Endothelial cell of umbilical vein (primary cell): ENCODE data around the gene CCDC191. TPM values are rescaled to one million over a fixed set of nuclear protein-coding genes. Genes with fewer than 3 reads are reported as not detected.

ENCODE experiments used
- BruUV-seq: library from RNA; stranded (reverse); fragments of 400-500 nt; replicated peaks from 2 replicates; lab custom pipeline; 2021; lab: Mats Ljungman, UMichigan
- CTCF ChIA-PET: fragments of 300-600, 350-600 bp; sonication (Branson Sonifier 250); formaldehyde crosslinking; loops from one replicate; lab custom pipeline; 2021; ENCODE audit warnings: antibody characterized with exemption, inconsistent platforms; lab: Charles Lee
- POLR2A ChIA-PET: fragments of 300-600, 350-600 bp; sonication (Branson Sonifier 250); formaldehyde crosslinking; loops from one replicate; lab custom pipeline; 2021; ENCODE audit warnings: antibody characterized with exemption, inconsistent platforms; lab: Charles Lee
- DNase-seq: peaks from one replicate; pipeline ENCODE4 v3.0.0-alpha.2; 2011; ENCODE audit warnings: low read depth, low spot score
- FAIRE-seq: peaks from 2 replicates; lab custom pipeline; 2011; peaks lifted over from hg19 to GRCh38; lab: Jason Lieb, UNC
- H2AFZ ChIP-seq: 2 replicates; pipeline ENCODE4 v1.6.0; 2012; ENCODE audit warnings: low read depth, low read length, control low read depth, inconsistent platforms
- H3K27ac ChIP-seq: 2 replicates; pipeline ENCODE4 v1.5.1; 2011; ENCODE audit warnings: low read depth, mild to moderate bottlenecking, control low read depth, low read length, moderate library complexity; ENCODE audit not compliant: insufficient read depth
- H3K27me3 ChIP-seq, 2 experiments: 2 replicates each; pipeline versions ENCODE4 v1.6.0 to v1.6.1; 2011; ENCODE audit warnings: low read length in 2 of 2, mixed read lengths in 1 of 2; ENCODE audit not compliant: control insufficient read depth in 2 of 2, insufficient read depth in 2 of 2
- H3K36me3 ChIP-seq, 2 experiments: 2 replicates in 1 of 2; 3 replicates in 1 of 2; pipeline ENCODE4 v1.5.1; 2011; ENCODE audit warnings: low read length in 2 of 2, mild to moderate bottlenecking in 1 of 2, moderate library complexity in 1 of 2; ENCODE audit not compliant: control insufficient read depth in 2 of 2, insufficient read depth in 2 of 2; ENCODE audit errors: extremely low read depth in 1 of 2
- H3K4me1 ChIP-seq: 3 replicates; pipeline ENCODE4 v1.5.1; 2011; ENCODE audit warnings: mild to moderate bottlenecking, low read length; ENCODE audit not compliant: control insufficient read depth, insufficient read depth; ENCODE audit errors: extremely low read depth
- H3K4me2 ChIP-seq: 2 replicates; pipeline ENCODE4 v1.6.1; 2011; ENCODE audit warnings: low read length, control low read depth, mixed read lengths; ENCODE audit not compliant: insufficient read depth
- H3K4me3 ChIP-seq, 3 experiments: fragments of 200-600 bp in 1 of 3; sonication (generic), shearing (Covaris generic) in 1 of 3; replicated peaks in 1 of 3; 2 replicates each; pipeline ENCODE4 v1.5.1; 2011 to 2016; ENCODE audit warnings: control low read depth in 3 of 3, low read length in 3 of 3, mild to moderate bottlenecking in 2 of 3, inconsistent platforms in 1 of 3, low read depth in 1 of 3, moderate library complexity in 1 of 3; ENCODE audit not compliant: insufficient read depth in 1 of 3
- H3K79me2 ChIP-seq: 2 replicates; pipeline ENCODE4 v1.6.0; 2012; ENCODE audit warnings: low read length, inconsistent platforms; ENCODE audit not compliant: control insufficient read depth, insufficient read depth
- H3K9ac ChIP-seq: replicated peaks from 2 replicates; pipeline ENCODE3; 2011; ENCODE audit warnings: low read length, control low read depth; ENCODE audit not compliant: insufficient read depth; ENCODE audit errors: extremely low read depth
- H3K9me1 ChIP-seq: replicated peaks from 3 replicates; pipeline ENCODE4 v1.6.0; 2011; ENCODE audit warnings: mild to moderate bottlenecking, low read length; ENCODE audit not compliant: control insufficient read depth, insufficient read depth; ENCODE audit errors: extremely low read depth
- H3K9me3 ChIP-seq: replicated peaks from 2 replicates; pipeline ENCODE4 v1.5.1; 2012; ENCODE audit warnings: low read length, inconsistent platforms; ENCODE audit not compliant: control insufficient read depth, insufficient read depth
- H4K20me1 ChIP-seq: replicated peaks from 2 replicates; pipeline ENCODE3; 2011; ENCODE audit warnings: mild to moderate bottlenecking, low read length; ENCODE audit not compliant: control insufficient read depth, insufficient read depth; ENCODE audit errors: extremely low read depth
- EZH2 ChIP-seq: IDR thresholded peaks from 2 replicates; pipeline ENCODE4 v1.6.1; 2012; ENCODE audit warnings: borderline replicate concordance, low read depth, mild to moderate bottlenecking, moderate library complexity, low read length, inconsistent platforms; ENCODE audit not compliant: severe bottlenecking
- FOS ChIP-seq: IDR thresholded peaks from 2 replicates; pipeline ENCODE4 v1.6.1; 2011; ENCODE audit warnings: mild to moderate bottlenecking, low read length, moderate library complexity, borderline replicate concordance; ENCODE audit not compliant: insufficient read depth
- GATA2 ChIP-seq: IDR thresholded peaks from 2 replicates; pipeline ENCODE4 v1.7.0; 2011; ENCODE audit warnings: low read depth, mild to moderate bottlenecking, moderate library complexity, mixed read lengths, low read length; ENCODE audit not compliant: insufficient read length, insufficient read depth
- JUN ChIP-seq: IDR thresholded peaks from 2 replicates; pipeline ENCODE4 v1.6.1; 2011; ENCODE audit warnings: borderline replicate concordance, low read depth; ENCODE audit not compliant: insufficient read length, insufficient read depth
- MAX ChIP-seq: IDR thresholded peaks from 2 replicates; pipeline ENCODE4 v1.6.1; 2011; ENCODE audit not compliant: insufficient read depth, insufficient read length
- MYC ChIP-seq: IDR thresholded peaks from one replicate; pipeline ENCODE4 v1.6.1; 2011; ENCODE audit warnings: mild to moderate bottlenecking, low read depth, low read length
- POLR2A ChIP-seq: IDR thresholded peaks from 2 replicates; pipeline ENCODE4 v1.6.1; 2012; ENCODE audit warnings: low read depth, mild to moderate bottlenecking, control low read depth, low read length
- POLR2AphosphoS5 ChIP-seq: IDR thresholded peaks from 2 replicates; pipeline ENCODE4 v1.6.1; 2012; ENCODE audit warnings: low read depth, mild to moderate bottlenecking, control low read depth, low read length, moderate library complexity; ENCODE audit not compliant: insufficient read depth
- dilution Hi-C: fragments of 300-500 bp; cut with MboI; formaldehyde crosslinking; loops from one replicate; pipeline ENCODE4 v1.15.0; 2019; ENCODE audit warnings: low sequenced_read_pairs; ENCODE audit not compliant: extremely low pct_ligation_motif_present
- intact Hi-C: fragments of 100-400 bp; cut with micrococcal nuclease; formaldehyde crosslinking; loops from one replicate; pipeline ENCODE4 v1.10.0; 2022
- polyA plus RNA-seq, 4 experiments: library from polyadenylated mRNA; depleted of rRNA in 3 of 4; stranded (reverse) in 3 of 4; unstranded in 1 of 4; fragments of >200 nt; gene quantifications; 2 replicates each; pipeline versions ENCODE4 v1.2.1 to v1.2.3, GENCODE V29; 2011 to 2012; ENCODE audit warnings: missing spikeins in 1 of 4
- total RNA-seq: library from RNA; stranded (reverse); gene quantifications from 2 replicates; pipeline ENCODE4 v1.2.3, GENCODE V29; 2021
- TF ChIP-seq, protein P1 (sequence below), 2 donors: IDR thresholded peaks; 1 replicate in 1 of 2; 2 replicates in 1 of 2; pipeline ENCODE4 v1.5.1; 2011; ENCODE audit warnings: low read length in 2 of 2, mild to moderate bottlenecking in 2 of 2, moderate library complexity in 2 of 2, control low read depth in 1 of 2, inconsistent platforms in 1 of 2, low read depth in 1 of 2; ENCODE audit not compliant: insufficient read depth in 1 of 2; ENCODE audit errors: extremely low read depth in 1 of 2

The CCDC191 gene
- total and polyA plus RNA-seq, 2 donors (not counting 3 experiments of a cell fraction or from before 2014, with no cell fraction given): 1.7 to 4.9 TPM

- dilution Hi-C loops (no loop called here), intact Hi-C loops (loop anchor here (5.0 kb wide), 1 partner anchor 41 kb away; no protein-coding TSS in a partner anchor)
- Histone ChIP-seq H3K27ac (no peak overlapping the region), H3K79me2 (no peaks in the 10 kb centered on the region), H3K4me2 (peak overlapping the region; percentile 85), H3K9me1 (no peaks in the 10 kb centered on the region), H3K9me3 (no peaks in the 10 kb centered on the region), H2AFZ (no peak overlapping the region), H3K36me3 (peaks cover 14 to 15% of the 10 kb centered on the region in 2 experiments), H3K27me3 (no peaks in the 10 kb centered on the region), H3K9ac (no peak overlapping the region), H3K4me3 (no peak overlapping the region), H4K20me1 (no peaks in the 10 kb centered on the region), H3K4me1 (peaks cover 22% of the 10 kb centered on the region)
- no TSS peak for BruUV-seq
- POLR2A ChIA-PET: interaction anchor here (0.6 kb wide), 1 partner anchor 42 kb away, joined by 3 read pairs; no protein-coding TSS in a partner anchor
- TF ChIP-seq POLR2A (no peak), GATA2 (no peak), MYC (no peak), FOS (no peak), JUN (no peak), MAX (no peak), EZH2 (no peak), POLR2AphosphoS5 (no peak)
- TF ChIP-seq, protein P1, sequence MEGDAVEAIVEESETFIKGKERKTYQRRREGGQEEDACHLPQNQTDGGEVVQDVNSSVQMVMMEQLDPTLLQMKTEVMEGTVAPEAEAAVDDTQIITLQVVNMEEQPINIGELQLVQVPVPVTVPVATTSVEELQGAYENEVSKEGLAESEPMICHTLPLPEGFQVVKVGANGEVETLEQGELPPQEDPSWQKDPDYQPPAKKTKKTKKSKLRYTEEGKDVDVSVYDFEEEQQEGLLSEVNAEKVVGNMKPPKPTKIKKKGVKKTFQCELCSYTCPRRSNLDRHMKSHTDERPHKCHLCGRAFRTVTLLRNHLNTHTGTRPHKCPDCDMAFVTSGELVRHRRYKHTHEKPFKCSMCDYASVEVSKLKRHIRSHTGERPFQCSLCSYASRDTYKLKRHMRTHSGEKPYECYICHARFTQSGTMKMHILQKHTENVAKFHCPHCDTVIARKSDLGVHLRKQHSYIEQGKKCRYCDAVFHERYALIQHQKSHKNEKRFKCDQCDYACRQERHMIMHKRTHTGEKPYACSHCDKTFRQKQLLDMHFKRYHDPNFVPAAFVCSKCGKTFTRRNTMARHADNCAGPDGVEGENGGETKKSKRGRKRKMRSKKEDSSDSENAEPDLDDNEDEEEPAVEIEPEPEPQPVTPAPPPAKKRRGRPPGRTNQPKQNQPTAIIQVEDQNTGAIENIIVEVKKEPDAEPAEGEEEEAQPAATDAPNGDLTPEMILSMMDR (IDR thresholded peaks at IDR 0.05; ENCODE audit: extremely low read depth in 1 of 2, insufficient read depth in 1 of 2, low read depth in 1 of 2, low read length in 2 of 2): no peak
- DNase-seq (peak; percentile 31), FAIRE-seq (peak; percentile 26)
- CTCF ChIA-PET: interaction anchor here (0.7 to 2.2 kb wide), 4 partner anchors 9 to 218 kb away, joined by 3 to 13 read pairs (median 5); no protein-coding TSS in a partner anchor
Observed at GRCh38 chr3:114081037-114081436, 24.7 kb upstream of the CCDC191 start.
